Prostate gland (tissue), 2 donors: ENCODE data around the gene FARS2. TPM values are rescaled to one million over a fixed set of nuclear protein-coding genes. Genes with fewer than 3 reads are reported as not detected.

Source experiments
- DNase-seq: peaks from one replicate; pipeline ENCODE4 v3.0.0-alpha.2; 2019; ENCODE audit warnings: low spot score
- H3K27ac ChIP-seq, 2 donors: fragments of 200-600 bp; sonication (generic); 2 replicates each; pipeline ENCODE4 v1.5.1; 2017 to 2019
- H3K27me3 ChIP-seq: fragments of 200-600 bp; sonication (generic); replicated peaks from 2 replicates; pipeline ENCODE4 v1.5.1; 2019; ENCODE audit not compliant: insufficient read depth
- H3K36me3 ChIP-seq, 2 donors: fragments of 200-600 bp; sonication (generic); 1 replicate in 1 of 2; 2 replicates in 1 of 2; pipeline versions ENCODE4 v1.5.1 to v1.8.1; 2017 to 2019
- H3K4me1 ChIP-seq: fragments of 200-600 bp; sonication (generic); replicated peaks from 2 replicates; pipeline ENCODE4 v1.5.1; 2019
- H3K4me3 ChIP-seq, 2 donors: fragments of 200-600 bp; sonication (generic); 2 replicates each; pipeline ENCODE4 v1.5.1; 2017 to 2019
- H3K9me3 ChIP-seq: fragments of 200-600 bp; sonication (generic); 2 replicates; pipeline ENCODE4 v1.5.1; 2017
- POLR2A ChIP-seq: fragments of 450-650 bp; IDR thresholded peaks from one replicate; pipeline ENCODE4 v1.6.1; 2016; ENCODE audit warnings: antibody characterized with exemption, mild to moderate bottlenecking
- POLR2AphosphoS5 ChIP-seq: sonication (generic); formaldehyde crosslinking; IDR thresholded peaks from one replicate; pipeline ENCODE4 v1.6.1; 2017; ENCODE audit warnings: antibody characterized with exemption
- WGBS: methylation state at CpG from one replicate; pipeline ENCODE4 v1.1.5; 2018; 5-methylcytosine and 5-hydroxymethylcytosine counted together
- intact Hi-C: fragments of 100-400 bp; cut with DNase I; formaldehyde crosslinking; loops from one replicate; pipeline ENCODE4 v1.14.2; 2022
- total RNA-seq, 2 donors: library from RNA; depleted of rRNA; stranded (reverse); fragments of >200 nt; gene quantifications; one replicate each; pipeline ENCODE4 v1.1.0, GENCODE V29; 2016
- TF ChIP-seq, protein P1 (sequence below), 4 experiments: fragments of 200-600 bp in 2 of 4; fragments of 450-650 bp in 2 of 4; sonication (generic) in 2 of 4; IDR thresholded peaks; 1 replicate in 3 of 4; 2 replicates in 1 of 4; pipeline ENCODE4 v1.5.1; 2016 to 2019; ENCODE audit warnings: antibody characterized with exemption in 4 of 4, mild to moderate bottlenecking in 2 of 4, moderate library complexity in 2 of 4

The FARS2 gene
- total RNA-seq, 2 donors from 2014 or later: 11.6 to 19.5 TPM

DNA sequence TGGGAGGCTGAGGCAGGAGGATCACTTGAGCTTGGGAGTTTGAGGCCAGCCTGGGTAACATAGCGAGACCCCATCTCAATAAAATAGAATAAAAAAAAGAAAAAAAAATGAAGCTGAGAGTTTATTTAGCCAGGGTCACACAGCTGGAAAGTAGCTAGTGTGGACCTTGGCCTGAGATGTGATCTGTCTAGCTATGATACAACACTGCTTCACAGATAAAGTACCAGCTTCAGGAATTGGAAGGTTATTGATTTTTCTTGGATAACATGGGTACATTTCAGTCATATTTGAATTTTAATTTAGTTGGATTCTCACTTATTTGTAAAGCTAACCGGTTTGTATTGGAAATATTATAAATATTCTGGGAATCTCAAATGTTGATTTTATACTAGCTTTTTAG is 5.1 kb downstream of the FARS2 start:
- DNase-seq: no peak
- H3K4me3 ChIP-seq: no peak overlapping the region
- WGBS: 92% methylated on average over 2 of the region's 2 CpGs
- H3K36me3 ChIP-seq: no peaks in the 10 kb centered on the region
- no peak for TF ChIP-seq POLR2A
- TF ChIP-seq, protein P1, sequence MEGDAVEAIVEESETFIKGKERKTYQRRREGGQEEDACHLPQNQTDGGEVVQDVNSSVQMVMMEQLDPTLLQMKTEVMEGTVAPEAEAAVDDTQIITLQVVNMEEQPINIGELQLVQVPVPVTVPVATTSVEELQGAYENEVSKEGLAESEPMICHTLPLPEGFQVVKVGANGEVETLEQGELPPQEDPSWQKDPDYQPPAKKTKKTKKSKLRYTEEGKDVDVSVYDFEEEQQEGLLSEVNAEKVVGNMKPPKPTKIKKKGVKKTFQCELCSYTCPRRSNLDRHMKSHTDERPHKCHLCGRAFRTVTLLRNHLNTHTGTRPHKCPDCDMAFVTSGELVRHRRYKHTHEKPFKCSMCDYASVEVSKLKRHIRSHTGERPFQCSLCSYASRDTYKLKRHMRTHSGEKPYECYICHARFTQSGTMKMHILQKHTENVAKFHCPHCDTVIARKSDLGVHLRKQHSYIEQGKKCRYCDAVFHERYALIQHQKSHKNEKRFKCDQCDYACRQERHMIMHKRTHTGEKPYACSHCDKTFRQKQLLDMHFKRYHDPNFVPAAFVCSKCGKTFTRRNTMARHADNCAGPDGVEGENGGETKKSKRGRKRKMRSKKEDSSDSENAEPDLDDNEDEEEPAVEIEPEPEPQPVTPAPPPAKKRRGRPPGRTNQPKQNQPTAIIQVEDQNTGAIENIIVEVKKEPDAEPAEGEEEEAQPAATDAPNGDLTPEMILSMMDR (IDR thresholded peaks at IDR 0.05): no peak
- H3K27ac ChIP-seq: no peak overlapping the region
- intact Hi-C loops: no loop called here
- H3K4me1 ChIP-seq: no peaks in the 10 kb centered on the region
- no peaks in the 10 kb centered on the region for H3K9me3 ChIP-seq
- no peaks in the 10 kb centered on the region for H3K27me3 ChIP-seq

DNA sequence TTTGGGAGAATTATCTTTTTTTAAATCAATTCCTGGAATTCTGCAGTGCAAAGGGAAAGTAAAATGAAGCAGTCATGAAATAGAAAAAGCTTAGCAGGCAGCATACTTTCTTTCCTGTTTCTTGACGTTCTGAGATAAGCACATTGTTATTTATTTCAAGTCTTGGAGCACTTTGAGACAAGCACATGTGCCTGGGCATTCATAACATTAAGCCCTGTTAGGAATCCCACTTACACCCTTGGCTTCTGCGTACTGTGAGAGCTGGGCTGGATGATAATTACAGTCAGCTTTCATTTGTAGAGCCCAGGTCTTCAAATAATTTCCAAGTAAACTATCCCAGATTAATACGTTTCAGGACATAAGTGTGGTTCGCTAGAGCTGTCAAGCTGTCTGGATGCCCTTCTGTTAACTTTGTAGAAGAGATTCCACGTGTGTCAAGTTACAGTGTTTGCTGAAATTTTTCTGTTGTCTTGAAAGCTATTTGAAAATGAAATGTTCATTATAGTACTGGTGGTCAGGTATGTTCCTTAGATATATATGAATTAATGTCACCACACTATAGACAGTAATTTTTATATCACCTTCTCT is 8.9 kb downstream of the FARS2 start:
- Histone ChIP-seq H3K4me3 (no peak overlapping the region), H3K4me1 (no peaks in the 10 kb centered on the region), H3K27ac (no peak overlapping the region), H3K27me3 (no peaks in the 10 kb centered on the region), H3K9me3 (no peaks in the 10 kb centered on the region), H3K36me3 (no peaks in the 10 kb centered on the region)
- DNase-seq: no peak
- intact Hi-C loops: no loop called here
- TF ChIP-seq, protein P1 (IDR thresholded peaks at IDR 0.05): no peak
- no peak for TF ChIP-seq POLR2A
- TF ChIP-seq POLR2AphosphoS5: no peak
- 53% methylated on average over 5 of the region's 5 CpGs for WGBS

DNA sequence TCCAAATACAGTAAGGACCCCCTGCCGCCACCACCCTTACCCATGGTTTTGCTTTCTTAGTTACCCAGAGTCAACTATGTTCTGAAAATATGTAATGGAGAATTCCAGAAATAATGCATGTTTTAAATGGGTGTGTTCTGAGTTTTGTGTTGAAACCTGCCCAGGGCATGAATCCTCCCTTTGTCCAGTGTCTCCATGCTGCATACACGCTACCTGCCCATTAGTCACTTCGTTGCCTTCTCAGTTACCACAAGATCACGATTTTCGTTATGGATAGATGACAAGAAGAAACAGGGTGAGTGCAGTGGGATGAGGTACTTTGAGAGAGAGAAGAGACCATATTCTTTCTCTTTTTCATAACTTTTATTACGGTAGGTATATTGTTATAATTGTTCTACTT is 10.6 kb downstream of the FARS2 start:
- TF ChIP-seq, protein P1 (IDR thresholded peaks at IDR 0.05): no peak
- no peak for TF ChIP-seq POLR2AphosphoS5
- no peak for TF ChIP-seq POLR2A
- 87% methylated on average over 6 of the region's 6 CpGs for WGBS

DNA sequence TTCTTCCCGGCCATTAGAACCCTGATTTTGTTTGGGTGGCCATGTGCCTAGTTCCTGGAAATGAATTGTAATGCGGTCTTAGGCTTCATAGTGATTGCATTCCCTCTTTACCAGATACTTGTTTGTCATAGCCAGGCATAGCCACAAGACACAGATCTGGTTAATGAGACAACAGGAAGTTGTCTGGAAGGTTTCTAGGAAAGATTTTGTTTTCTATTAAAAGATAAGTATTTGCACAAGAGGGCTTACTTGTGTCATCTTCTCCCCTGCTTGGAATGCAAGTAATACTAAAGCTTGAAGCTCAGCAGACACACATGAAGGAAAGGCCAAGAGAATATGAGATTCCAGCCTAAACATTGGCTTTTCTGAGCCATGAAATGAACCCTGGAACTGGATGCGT is 12.9 kb downstream of the FARS2 start:
- no peaks in the 10 kb centered on the region for H3K9me3 ChIP-seq
- no peak overlapping the region for H3K27ac ChIP-seq
- TF ChIP-seq POLR2A: no peak
- TF ChIP-seq, protein P1 (IDR thresholded peaks at IDR 0.05): no peak
- TF ChIP-seq POLR2AphosphoS5: no peak
- no peak for DNase-seq
- WGBS: 99% methylated on average over 3 of the region's 3 CpGs
- no peak overlapping the region for H3K4me3 ChIP-seq
- no peaks in the 10 kb centered on the region for H3K4me1 ChIP-seq
- H3K27me3 ChIP-seq: no peaks in the 10 kb centered on the region
- no peaks in the 10 kb centered on the region for H3K36me3 ChIP-seq
- intact Hi-C loops: no loop called here

More for the DNA sequence above, 10.6 kb downstream of the FARS2 start:
- intact Hi-C loops: no loop called here
- Histone ChIP-seq H3K27ac (no peak overlapping the region), H3K27me3 (no peaks in the 10 kb centered on the region), H3K36me3 (no peaks in the 10 kb centered on the region), H3K4me1 (no peaks in the 10 kb centered on the region), H3K9me3 (no peaks in the 10 kb centered on the region), H3K4me3 (no peak overlapping the region)
- DNase-seq: no peak

DNA sequence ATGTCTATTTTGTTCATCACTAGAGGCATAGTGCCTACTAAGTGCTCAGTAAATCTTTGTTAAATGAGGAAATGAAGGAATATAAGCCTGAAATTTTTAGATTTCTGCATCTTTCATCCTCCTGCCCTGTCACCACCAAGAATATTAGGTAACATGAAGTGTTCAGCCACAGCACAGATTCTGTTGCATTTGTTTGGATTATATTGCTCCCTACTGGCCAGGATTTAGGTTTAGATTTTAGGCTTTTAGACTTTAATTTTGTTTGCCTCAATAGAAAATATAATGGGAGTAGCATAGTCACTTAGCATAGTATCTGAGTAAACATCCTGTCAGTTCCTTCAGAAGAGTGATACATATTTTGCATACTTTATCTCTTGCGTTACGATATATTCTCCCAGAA is 14.2 kb downstream of the FARS2 start:
- no peaks in the 10 kb centered on the region for H3K4me1 ChIP-seq
- no peaks in the 10 kb centered on the region for H3K27me3 ChIP-seq
- DNase-seq: no peak
- intact Hi-C loops: no loop called here
- TF ChIP-seq, protein P1 (IDR thresholded peaks at IDR 0.05): no peak
- TF ChIP-seq POLR2A: no peak
- TF ChIP-seq POLR2AphosphoS5: no peak
- no peaks in the 10 kb centered on the region for H3K9me3 ChIP-seq
- H3K4me3 ChIP-seq: no peak overlapping the region
- H3K27ac ChIP-seq: no peak overlapping the region
- 91% methylated on average over 2 of the region's 2 CpGs for WGBS
- no peaks in the 10 kb centered on the region for H3K36me3 ChIP-seq
